PC-9 (cell line): ENCODE results near the gene RFX2.

Experiments used
- EZH2 ChIP-seq: fragments of 200-600 bp; sonication (generic); IDR thresholded peaks from 2 replicates; pipeline ENCODE4 v1.8.0; 2017; ENCODE audit warnings: antibody characterized with exemption, low read depth
- TF ChIP-seq, protein P1 (sequence below): fragments of 200-600 bp; sonication (generic); conservative IDR thresholded peaks from 2 replicates; pipeline ENCODE4 v1.6.1; 2017; ENCODE audit warnings: mixed run types, antibody characterized with exemption, mild to moderate bottlenecking, moderate library complexity

DNA sequence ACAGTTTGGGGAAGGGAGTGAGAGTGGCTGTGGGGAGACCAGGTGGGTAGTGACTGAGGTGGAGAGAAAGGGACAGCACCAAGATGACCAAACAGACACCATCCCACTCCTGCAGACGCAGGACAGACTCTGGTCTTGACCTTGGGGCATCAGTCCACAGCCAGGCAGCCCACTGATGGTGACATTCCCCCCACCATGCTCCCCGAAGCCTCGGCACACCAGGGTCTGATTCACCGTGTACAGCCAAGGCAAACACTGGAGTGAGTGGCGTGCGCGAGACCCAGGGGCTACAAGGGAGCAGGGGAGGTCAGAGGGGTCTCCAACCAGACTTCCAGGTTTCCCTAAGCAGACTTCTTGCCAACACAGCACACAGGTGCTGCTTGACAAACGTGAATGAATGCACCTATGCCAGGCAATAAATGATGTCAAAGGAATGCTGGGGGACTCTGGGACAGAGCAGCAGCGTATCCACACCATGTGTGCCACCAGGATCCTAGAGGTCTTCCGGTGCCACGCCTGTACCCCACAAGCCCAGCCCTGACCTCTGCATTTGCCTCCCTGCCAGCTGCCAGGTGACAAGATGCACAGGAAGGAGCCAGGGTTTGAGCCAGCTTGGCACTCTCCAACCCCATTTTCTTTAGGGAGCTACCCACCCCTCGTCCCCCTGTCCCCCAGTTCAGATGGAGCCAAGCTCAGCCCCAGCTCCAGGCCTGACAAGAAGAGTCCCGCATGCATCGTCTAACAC is 150.9 kb downstream of the RFX2 start:
- TF ChIP-seq, protein P1, sequence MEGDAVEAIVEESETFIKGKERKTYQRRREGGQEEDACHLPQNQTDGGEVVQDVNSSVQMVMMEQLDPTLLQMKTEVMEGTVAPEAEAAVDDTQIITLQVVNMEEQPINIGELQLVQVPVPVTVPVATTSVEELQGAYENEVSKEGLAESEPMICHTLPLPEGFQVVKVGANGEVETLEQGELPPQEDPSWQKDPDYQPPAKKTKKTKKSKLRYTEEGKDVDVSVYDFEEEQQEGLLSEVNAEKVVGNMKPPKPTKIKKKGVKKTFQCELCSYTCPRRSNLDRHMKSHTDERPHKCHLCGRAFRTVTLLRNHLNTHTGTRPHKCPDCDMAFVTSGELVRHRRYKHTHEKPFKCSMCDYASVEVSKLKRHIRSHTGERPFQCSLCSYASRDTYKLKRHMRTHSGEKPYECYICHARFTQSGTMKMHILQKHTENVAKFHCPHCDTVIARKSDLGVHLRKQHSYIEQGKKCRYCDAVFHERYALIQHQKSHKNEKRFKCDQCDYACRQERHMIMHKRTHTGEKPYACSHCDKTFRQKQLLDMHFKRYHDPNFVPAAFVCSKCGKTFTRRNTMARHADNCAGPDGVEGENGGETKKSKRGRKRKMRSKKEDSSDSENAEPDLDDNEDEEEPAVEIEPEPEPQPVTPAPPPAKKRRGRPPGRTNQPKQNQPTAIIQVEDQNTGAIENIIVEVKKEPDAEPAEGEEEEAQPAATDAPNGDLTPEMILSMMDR: no peak
- no peak for TF ChIP-seq EZH2
